Neural progenitor cell (in vitro differentiated cells): ENCODE measurements around the gene NRM. TPM values are rescaled to one million over a fixed set of nuclear protein-coding genes. Genes with fewer than 3 reads are reported as not detected.

Experiments
- DNase-seq: peaks from one replicate; pipeline ENCODE4 v3.0.0-alpha.2; 2016; ENCODE audit warnings: low spot score
- H2AFZ ChIP-seq: fragments of 200-600 bp; sonication (generic); replicated peaks from 2 replicates; pipeline ENCODE4 v1.6.1; 2016; ENCODE audit warnings: antibody characterized with exemption
- H3F3A ChIP-seq: fragments of 200-600 bp; sonication (generic); 2 replicates; pipeline ENCODE4 v1.6.1; 2016; ENCODE audit warnings: antibody characterized with exemption, low read depth
- H3K27ac ChIP-seq: fragments of 200-600 bp; sonication (generic); 2 replicates; pipeline ENCODE4 v1.5.1; 2016; ENCODE audit warnings: mild to moderate bottlenecking
- H3K27me3 ChIP-seq: fragments of 200-600 bp; sonication (generic); 2 replicates; pipeline ENCODE4 v1.6.1; 2016; ENCODE audit warnings: mild to moderate bottlenecking, moderate library complexity
- H3K36me3 ChIP-seq: fragments of 200-600 bp; sonication (generic); 2 replicates; pipeline ENCODE4 v1.5.1; 2016
- H3K4me1 ChIP-seq: fragments of 200-600 bp; sonication (generic); 2 replicates; pipeline ENCODE4 v1.6.1; 2016; ENCODE audit warnings: mixed run types
- H3K4me2 ChIP-seq: fragments of 200-600 bp; sonication (generic); 2 replicates; pipeline ENCODE4 v1.6.1; 2016
- H3K4me3 ChIP-seq: fragments of 200-600 bp; sonication (generic); 2 replicates; pipeline ENCODE4 v1.5.1; 2016
- H3K79me2 ChIP-seq: fragments of 200-600 bp; sonication (generic); 2 replicates; pipeline ENCODE4 v1.6.1; 2016; ENCODE audit warnings: low read depth
- H3K9ac ChIP-seq: fragments of 200-600 bp; sonication (generic); 2 replicates; pipeline ENCODE4 v1.6.1; 2016
- H3K9me3 ChIP-seq: fragments of 200-600 bp; sonication (generic); 2 replicates; pipeline ENCODE4 v1.5.1; 2016; ENCODE audit warnings: low read depth
- H4K20me1 ChIP-seq: fragments of 200-600 bp; sonication (generic); 2 replicates; pipeline ENCODE4 v1.6.1; 2016; ENCODE audit warnings: low read depth
- H3K27ac Mint-ChIP-seq: 3 replicates; pipeline ENCODE4 v1.8.0; 2021; ENCODE audit warnings: mixed read lengths
- H3K27me3 Mint-ChIP-seq: 2 replicates; pipeline ENCODE4 v1.8.0; 2022; ENCODE audit warnings: low read depth, mild to moderate bottlenecking, inconsistent platforms, moderate library complexity, mixed read lengths; ENCODE audit not compliant: insufficient read depth
- H3K36me3 Mint-ChIP-seq: 3 replicates; pipeline ENCODE4 v1.8.0; 2021; ENCODE audit warnings: mixed read lengths
- H3K4me1 Mint-ChIP-seq: 3 replicates; pipeline ENCODE4 v1.8.0; 2021; ENCODE audit warnings: mixed read lengths
- H3K4me3 Mint-ChIP-seq: 3 replicates; pipeline ENCODE4 v1.8.0; 2021; ENCODE audit warnings: mild to moderate bottlenecking, moderate library complexity, mixed read lengths
- H3K9me3 Mint-ChIP-seq: 3 replicates; pipeline ENCODE4 v1.8.0; 2020; ENCODE audit warnings: mixed read lengths
- EZH2 ChIP-seq: fragments of 200-600 bp; sonication (generic); IDR thresholded peaks from 2 replicates; pipeline ENCODE4 v1.6.1; 2017; ENCODE audit warnings: antibody characterized with exemption, mild to moderate bottlenecking, moderate library complexity
- EZH2phosphoT487 ChIP-seq: fragments of 200-600 bp; sonication (generic); IDR thresholded peaks from 2 replicates; pipeline ENCODE4 v1.6.1; 2017; ENCODE audit warnings: antibody characterized with exemption
- total RNA-seq: library from RNA; depleted of rRNA; stranded (reverse); fragments of >200 nt; gene quantifications from 2 replicates; pipeline ENCODE4 v1.2.3, GENCODE V29; 2015; ENCODE audit warnings: low replicate concordance
- TF ChIP-seq, protein P1 (sequence below): fragments of 200-600 bp; sonication (generic); IDR thresholded peaks from 2 replicates; pipeline ENCODE4 v1.5.1; 2017; ENCODE audit warnings: antibody characterized with exemption, mild to moderate bottlenecking

Gene NRM
- total RNA-seq, 1 donor from 2014 or later = 12.4 TPM

GRCh38 chr6:30683183-30683979 lies 7.4 kb downstream of the NRM start:
- peaks cover 76% of the 10 kb centered on the region for H3K79me2 ChIP-seq

GRCh38 chr6:30682143-30683117 lies 8.4 kb downstream of the NRM start:
- peak overlapping the region; percentile 78 for H3K27ac ChIP-seq

More at GRCh38 chr6:30683183-30683979, 7.4 kb downstream of the NRM start:
- H3F3A ChIP-seq = peaks cover 30% of the 10 kb centered on the region
- peaks cover 67% of the 10 kb centered on the region for H3K4me1 ChIP-seq
- H3K27me3 Mint-ChIP-seq = peaks cover 9% of the 10 kb centered on the region
- no peaks in the 10 kb centered on the region for H3K9me3 Mint-ChIP-seq
- peak overlapping the region; percentile 87 for H3K4me3 Mint-ChIP-seq
- H3K4me2 ChIP-seq = peak overlapping the region; percentile 97
- peak overlapping the region; percentile 78 for H3K27ac ChIP-seq
- TF ChIP-seq, protein P1, sequence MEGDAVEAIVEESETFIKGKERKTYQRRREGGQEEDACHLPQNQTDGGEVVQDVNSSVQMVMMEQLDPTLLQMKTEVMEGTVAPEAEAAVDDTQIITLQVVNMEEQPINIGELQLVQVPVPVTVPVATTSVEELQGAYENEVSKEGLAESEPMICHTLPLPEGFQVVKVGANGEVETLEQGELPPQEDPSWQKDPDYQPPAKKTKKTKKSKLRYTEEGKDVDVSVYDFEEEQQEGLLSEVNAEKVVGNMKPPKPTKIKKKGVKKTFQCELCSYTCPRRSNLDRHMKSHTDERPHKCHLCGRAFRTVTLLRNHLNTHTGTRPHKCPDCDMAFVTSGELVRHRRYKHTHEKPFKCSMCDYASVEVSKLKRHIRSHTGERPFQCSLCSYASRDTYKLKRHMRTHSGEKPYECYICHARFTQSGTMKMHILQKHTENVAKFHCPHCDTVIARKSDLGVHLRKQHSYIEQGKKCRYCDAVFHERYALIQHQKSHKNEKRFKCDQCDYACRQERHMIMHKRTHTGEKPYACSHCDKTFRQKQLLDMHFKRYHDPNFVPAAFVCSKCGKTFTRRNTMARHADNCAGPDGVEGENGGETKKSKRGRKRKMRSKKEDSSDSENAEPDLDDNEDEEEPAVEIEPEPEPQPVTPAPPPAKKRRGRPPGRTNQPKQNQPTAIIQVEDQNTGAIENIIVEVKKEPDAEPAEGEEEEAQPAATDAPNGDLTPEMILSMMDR = no peak
- TF ChIP-seq EZH2 (no peak), EZH2phosphoT487 (no peak)
- no peaks in the 10 kb centered on the region for H3K9me3 ChIP-seq
- peak overlapping the region; percentile 41 for H3K4me3 ChIP-seq
- H3K27ac Mint-ChIP-seq = peak overlapping the region; percentile 89
- no peaks in the 10 kb centered on the region for H3K36me3 ChIP-seq
- no peaks in the 10 kb centered on the region for H3K27me3 ChIP-seq
- no peak overlapping the region for H2AFZ ChIP-seq
- peaks cover 76% of the 10 kb centered on the region for H3K4me1 Mint-ChIP-seq
- H4K20me1 ChIP-seq = peaks cover 62% of the 10 kb centered on the region
- peak overlapping the region; percentile 44 for H3K9ac ChIP-seq
- peaks cover 14% of the 10 kb centered on the region for H3K36me3 Mint-ChIP-seq
- no peak for DNase-seq

DNA sequence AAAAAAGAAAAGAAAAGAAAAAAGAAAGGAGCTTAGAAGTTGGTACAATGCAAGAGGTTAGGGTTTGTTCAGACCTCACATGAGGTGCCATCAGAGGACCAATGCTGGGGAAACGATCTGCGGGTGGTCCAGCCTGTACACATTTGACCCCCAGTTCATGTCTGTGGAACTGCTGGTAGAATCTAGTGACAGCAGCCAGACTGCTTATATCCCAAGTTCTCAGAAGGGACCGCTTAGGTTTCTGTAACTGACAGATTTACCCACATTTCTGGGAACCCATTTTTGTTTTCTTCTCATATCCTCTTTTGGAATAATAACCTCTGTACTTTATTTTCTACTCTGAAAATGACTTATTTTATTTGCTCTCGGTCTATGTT lies 9.0 kb downstream of the NRM start:
- H3K4me3 Mint-ChIP-seq = peak overlapping the region; percentile 87

More at GRCh38 chr6:30682143-30683117, 8.4 kb downstream of the NRM start:
- Histone ChIP-seq H2AFZ (no peak overlapping the region), H3K4me2 (peak overlapping the region; percentile 97), H3K9ac (peak overlapping the region; percentile 4), H4K20me1 (peaks cover 62% of the 10 kb centered on the region), H3K4me1 (peaks cover 60% of the 10 kb centered on the region), H3K4me3 (peak overlapping the region; percentile 41), H3K27me3 (no peaks in the 10 kb centered on the region), H3K36me3 (no peaks in the 10 kb centered on the region), H3K79me2 (peaks cover 70% of the 10 kb centered on the region), H3F3A (peaks cover 21% of the 10 kb centered on the region), H3K9me3 (no peaks in the 10 kb centered on the region)
- Mint-ChIP-seq H3K27me3 (peaks cover 9% of the 10 kb centered on the region), H3K27ac (peak overlapping the region; percentile 74), H3K4me3 (peak overlapping the region; percentile 87), H3K36me3 (peaks cover 10% of the 10 kb centered on the region), H3K9me3 (no peaks in the 10 kb centered on the region), H3K4me1 (peaks cover 67% of the 10 kb centered on the region)
- peak; percentile 44 for DNase-seq
- no peak for TF ChIP-seq EZH2phosphoT487
- no peak for TF ChIP-seq EZH2
- TF ChIP-seq, protein P1 = no peak

More for the DNA sequence above, 9.0 kb downstream of the NRM start:
- TF ChIP-seq EZH2 = no peak
- no peak for TF ChIP-seq EZH2phosphoT487
- TF ChIP-seq, protein P1 = no peak
- Histone ChIP-seq H3K27me3 (no peaks in the 10 kb centered on the region), H3K4me1 (peaks cover 60% of the 10 kb centered on the region), H3K4me3 (no peak overlapping the region), H3K36me3 (no peaks in the 10 kb centered on the region), H3K27ac (no peak overlapping the region), H3K9me3 (no peaks in the 10 kb centered on the region), H3K9ac (no peak overlapping the region), H3K79me2 (peaks cover 70% of the 10 kb centered on the region), H2AFZ (no peak overlapping the region), H3F3A (peaks cover 16% of the 10 kb centered on the region), H4K20me1 (peaks cover 62% of the 10 kb centered on the region), H3K4me2 (peak overlapping the region; percentile 97)
- peaks cover 67% of the 10 kb centered on the region for H3K4me1 Mint-ChIP-seq
- DNase-seq = no peak
- no peaks in the 10 kb centered on the region for H3K9me3 Mint-ChIP-seq
- no peak overlapping the region for H3K27ac Mint-ChIP-seq
- peaks cover 9% of the 10 kb centered on the region for H3K27me3 Mint-ChIP-seq
- H3K36me3 Mint-ChIP-seq = peaks cover 10% of the 10 kb centered on the region
